GM19023 (cell line): ENCODE measurements around the gene LPO.
A peak's percentile ranks its signal among the peaks of the same experiment; 100 is the strongest.

ENCODE experiments used
- ATAC-seq: cut with Tn5 transposase; IDR thresholded peaks from one replicate; pipeline ENCODE4 v1.9.1; 2021; ENCODE audit warnings: mild to moderate bottlenecking, moderate library complexity; ENCODE audit not compliant: unreplicated experiment

The LPO gene

DNA sequence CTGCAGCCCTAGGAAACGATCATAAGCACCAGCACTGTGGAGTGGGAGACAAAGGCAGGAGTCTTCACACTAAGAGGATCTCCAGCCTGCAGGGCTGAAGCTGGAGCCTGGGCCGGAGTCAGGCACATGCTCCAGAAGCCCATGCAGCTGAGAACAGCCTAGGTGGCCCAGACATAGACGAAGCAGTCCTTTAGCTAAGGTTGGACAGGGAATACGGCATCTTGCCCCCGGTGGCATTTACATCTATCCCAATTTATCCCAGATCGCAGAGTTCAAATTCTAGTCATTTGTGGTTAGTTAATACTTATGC is 76.3 kb downstream of the LPO start:
- ATAC-seq, result no peak

DNA sequence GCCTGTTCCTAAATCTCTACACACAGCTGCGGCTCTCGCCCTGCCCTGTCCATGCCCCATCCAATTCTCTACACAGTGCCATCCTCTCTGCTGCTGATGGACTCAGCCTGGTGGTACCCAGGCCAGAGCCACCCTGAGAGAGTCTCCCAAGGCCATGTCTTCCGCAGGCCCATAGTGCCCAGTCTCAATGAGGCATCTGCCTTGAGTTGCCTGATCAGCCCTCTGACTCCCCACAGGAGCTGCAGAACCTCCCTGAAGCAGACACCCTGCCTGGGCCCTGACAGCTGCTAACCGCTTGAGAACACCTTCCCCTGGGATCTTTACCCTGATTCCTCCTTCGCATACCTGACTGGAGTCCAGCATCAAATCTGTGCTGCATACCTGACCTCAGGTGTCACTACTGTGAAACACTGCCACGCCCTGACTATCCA is 76.9 kb downstream of the LPO start:
- ATAC-seq, result no peak

DNA sequence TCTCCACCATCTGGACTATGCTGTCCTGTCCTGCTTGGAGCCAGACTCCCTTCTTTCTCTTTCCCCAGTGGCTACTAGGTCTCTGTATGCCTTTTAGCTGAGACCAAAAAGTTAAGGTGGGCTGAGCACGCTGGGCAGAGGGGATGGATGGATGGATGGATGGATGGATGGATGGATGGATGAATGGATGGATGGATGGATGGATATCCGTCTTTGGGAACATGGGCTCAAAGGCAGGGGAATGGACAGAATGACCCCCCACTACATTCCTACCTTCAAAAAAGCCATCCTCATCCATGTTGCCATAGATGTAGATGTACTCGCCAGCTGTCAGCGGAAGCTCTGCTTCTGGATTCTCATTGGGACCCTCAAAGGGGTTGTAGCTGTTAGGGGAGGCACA is 77.4 kb downstream of the LPO start:
- ATAC-seq, result no peak

DNA sequence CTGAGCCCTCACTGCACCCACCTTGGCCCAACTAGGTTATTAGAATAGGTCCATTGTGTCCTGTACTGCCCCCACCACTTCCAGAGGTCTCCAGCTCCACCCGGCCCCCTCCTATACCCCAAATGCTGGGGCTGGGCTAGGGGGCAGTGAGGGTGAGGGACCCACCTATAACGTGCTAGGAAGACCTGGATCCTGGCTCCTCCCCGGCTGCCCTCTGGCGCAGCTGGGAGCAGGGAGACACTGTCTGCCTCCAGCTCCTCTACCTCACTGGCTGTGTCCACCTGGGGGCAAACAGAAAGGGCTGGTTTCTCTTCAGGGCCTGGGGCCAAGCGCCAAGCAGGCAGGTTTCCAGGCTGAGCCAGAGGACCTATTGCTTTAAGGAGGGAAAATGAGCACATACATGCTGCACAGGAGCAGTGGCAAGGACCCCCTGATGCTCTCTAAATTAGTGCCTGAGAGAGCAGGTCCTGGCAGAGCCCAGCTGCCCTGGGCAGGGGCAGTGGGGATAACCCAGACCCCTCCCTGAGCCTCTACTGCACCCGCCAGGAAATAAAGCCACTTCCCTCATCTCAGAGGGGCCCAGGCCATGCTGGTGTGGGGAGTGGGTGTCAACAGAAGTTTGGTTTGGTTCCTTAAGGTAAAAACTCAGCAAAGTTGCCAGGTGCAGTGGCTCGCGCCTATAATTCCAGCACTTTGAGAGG is 78.0 kb downstream of the LPO start:
- ATAC-seq, result no peak

DNA sequence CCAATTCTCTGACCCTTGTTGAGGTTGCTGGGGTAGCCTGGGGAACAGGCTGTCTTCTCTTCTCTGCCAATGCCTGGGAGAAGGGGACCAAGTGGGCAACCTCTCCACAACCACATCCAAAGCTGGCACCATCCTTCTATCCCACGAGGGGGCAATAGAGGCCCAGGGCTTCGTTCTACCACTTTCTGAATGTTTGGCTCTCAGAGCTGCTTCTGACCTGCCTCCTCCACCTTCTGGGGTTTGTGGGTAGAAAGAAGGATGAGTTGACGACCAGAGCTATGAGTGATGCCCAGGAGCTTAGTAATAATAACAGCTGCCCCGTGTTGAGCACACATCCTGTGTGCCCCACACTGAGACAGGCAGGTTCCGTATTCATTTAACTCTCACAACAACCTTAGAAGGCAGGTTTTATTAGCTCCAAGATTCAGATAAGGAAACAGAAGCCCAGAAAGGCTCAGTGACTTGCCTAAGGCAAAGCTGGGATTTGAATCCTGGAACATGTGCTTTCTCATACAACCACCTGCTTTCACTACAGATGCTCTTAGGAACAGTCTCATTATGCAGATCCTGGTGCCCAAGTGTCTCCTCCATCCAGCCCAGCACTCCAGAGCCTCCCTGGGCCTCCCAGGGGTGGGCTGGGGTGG is 79.2 kb downstream of the LPO start:
- ATAC-seq, result peak; percentile 79

DNA sequence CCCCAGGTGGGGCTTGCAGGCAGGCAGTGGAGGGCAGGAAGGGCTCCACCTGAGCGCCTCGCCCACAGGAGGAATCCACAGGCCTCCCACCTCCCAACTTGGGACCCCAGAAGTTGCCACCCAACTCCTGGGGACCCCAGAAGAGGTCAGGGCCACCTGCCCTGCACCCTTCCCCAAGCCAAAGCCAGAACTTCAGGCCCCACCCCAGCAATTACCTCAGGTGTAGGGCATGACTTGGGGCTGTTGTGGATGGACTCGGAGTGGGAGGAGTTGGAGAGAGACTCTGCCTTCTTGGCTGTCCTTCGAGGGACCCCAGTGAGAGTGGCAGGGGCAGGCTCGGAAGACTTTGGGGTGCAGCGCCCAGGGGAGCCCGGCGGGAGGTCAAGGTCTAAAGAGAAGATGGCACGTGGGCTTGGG is 79.7 kb downstream of the LPO start:
- no peak for ATAC-seq
